Panc1 (cell line): ENCODE results near the gene PPP1R3F. TPM values are rescaled to one million over a fixed set of nuclear protein-coding genes. Genes with fewer than 3 reads are reported as not detected.

Source experiments
- ATAC-seq: fragments of 200-7000 bp; cut with Tn5 transposase; 2 replicates; pipeline ENCODE4 v1.9.1; 2020; ENCODE audit warnings: mild to moderate bottlenecking, moderate library complexity
- BruUV-seq: library from RNA; stranded (reverse); fragments of 400-500 nt; replicated peaks from 2 replicates; lab custom pipeline; 2021; lab: Mats Ljungman, UMichigan
- CTCF ChIA-PET: fragments of 300-600 bp; sonication (Branson Sonifier 250); formaldehyde crosslinking; loops from one replicate; lab custom pipeline; 2022; ENCODE audit warnings: antibody characterized with exemption; lab: Charles Lee
- POLR2A ChIA-PET: fragments of 300-600 bp; sonication (Branson Sonifier 250); formaldehyde crosslinking; loops from one replicate; lab custom pipeline; 2022; ENCODE audit warnings: antibody characterized with exemption; lab: Charles Lee
- DNase-seq: peaks from one replicate; pipeline ENCODE4 v3.0.0-alpha.2; 2010; ENCODE audit warnings: low read depth, low spot score
- H3K27ac ChIP-seq: 2 replicates; pipeline ENCODE4 v1.5.1; 2011; ENCODE audit warnings: mild to moderate bottlenecking, low read length, inconsistent platforms
- H3K27me3 ChIP-seq: fragments of 200-500 bp; sonication (Bioruptor generic); 2 replicates; pipeline ENCODE4 v1.6.0; 2014; ENCODE audit warnings: low read length, inconsistent platforms; ENCODE audit not compliant: control insufficient read depth, insufficient read depth
- H3K36me3 ChIP-seq: fragments of 200-500 bp; sonication (Bioruptor generic); 2 replicates; pipeline ENCODE4 v1.5.1; 2014; ENCODE audit warnings: inconsistent platforms, mild to moderate bottlenecking, low read length, moderate library complexity; ENCODE audit not compliant: control insufficient read depth, insufficient read depth
- H3K4me1 ChIP-seq: 2 replicates; pipeline ENCODE4 v1.5.1; 2011; ENCODE audit warnings: inconsistent platforms, mild to moderate bottlenecking, low read length, moderate library complexity; ENCODE audit not compliant: control insufficient read depth, insufficient read depth
- H3K4me3 ChIP-seq, 2 experiments: 2 replicates each; pipeline ENCODE4 v1.5.1; 2011 to 2012; ENCODE audit warnings: low read depth in 2 of 2, low read length in 2 of 2, mild to moderate bottlenecking in 2 of 2, inconsistent platforms in 1 of 2, moderate library complexity in 1 of 2
- H3K9me3 ChIP-seq: fragments of 200-500 bp; sonication (Bioruptor generic); 2 replicates; pipeline ENCODE4 v1.5.1; 2014; ENCODE audit warnings: low read depth, mild to moderate bottlenecking, inconsistent platforms, low read length, moderate library complexity; ENCODE audit not compliant: control insufficient read depth, insufficient read depth
- POLR2AphosphoS5 ChIP-seq: IDR thresholded peaks from 2 replicates; pipeline ENCODE4 v1.6.1; 2012; ENCODE audit warnings: mild to moderate bottlenecking, low read depth, low read length, moderate library complexity
- SIN3A ChIP-seq: IDR thresholded peaks from 2 replicates; pipeline ENCODE4 v1.6.1; 2012; ENCODE audit warnings: low read depth, mild to moderate bottlenecking, low read length, moderate library complexity, borderline replicate concordance; ENCODE audit not compliant: insufficient read depth
- TCF7L2 ChIP-seq: IDR thresholded peaks from 2 replicates; pipeline ENCODE4 v1.6.1; 2011; ENCODE audit warnings: mild to moderate bottlenecking, low read depth, low read length, inconsistent platforms
- in situ Hi-C: cut with HindIII; loops from 2 replicates; pipeline ENCODE4 v1.10.0; 2016; ENCODE audit warnings: low sequenced_read_pairs, low pct_unique_long_range_greater_than_20kb
- intact Hi-C: fragments of 100-400 bp; cut with micrococcal nuclease; formaldehyde crosslinking; loops from one replicate; pipeline ENCODE4 v1.10.0; 2022; ENCODE audit not compliant: unreplicated experiment
- total RNA-seq: library from RNA; stranded (reverse); gene quantifications from one replicate; pipeline ENCODE4 v1.2.1, GENCODE V29; 2021; ENCODE audit not compliant: unreplicated experiment
- TF ChIP-seq, protein P1 (sequence below), 2 experiments: IDR thresholded peaks; 2 replicates each; pipeline ENCODE4 v1.6.1; 2011 to 2012; ENCODE audit warnings: low read depth in 2 of 2, control low read depth in 1 of 2, low read length in 1 of 2, mild to moderate bottlenecking in 1 of 2, moderate library complexity in 1 of 2; ENCODE audit not compliant: insufficient read depth in 1 of 2
- TF ChIP-seq, protein P2 (sequence below): fragments of 450-650 bp; IDR thresholded peaks from 2 replicates; pipeline ENCODE4 v1.5.1; 2017; ENCODE audit warnings: mild to moderate bottlenecking

Gene PPP1R3F
- total RNA-seq, 1 experiment from 2014 or later, result 8.3 TPM

DNA sequence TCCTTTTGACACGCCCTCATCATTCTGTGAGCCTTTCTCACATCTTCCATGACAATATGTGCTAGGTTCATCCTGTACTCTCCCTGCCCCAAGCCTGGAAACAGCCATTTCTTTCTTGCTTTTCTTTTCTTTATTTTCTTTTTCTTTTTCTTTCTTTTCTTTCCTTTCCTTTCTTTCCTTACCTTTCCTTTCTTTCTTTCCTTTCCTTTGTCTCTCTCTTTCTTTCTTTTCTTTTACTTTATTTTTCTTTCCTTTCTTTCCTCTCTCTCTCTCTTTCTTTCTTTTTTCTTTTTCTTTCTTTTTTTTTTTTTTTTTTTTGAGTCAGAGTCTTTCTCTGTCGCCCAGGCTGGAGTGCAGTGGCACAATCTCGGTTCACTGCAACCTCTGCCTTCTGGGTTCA lies 14.6 kb downstream of the PPP1R3F start:
- no peak overlapping the region for H3K4me3 ChIP-seq
- no peaks in the 10 kb centered on the region; the same call in 1 of the 2 replicates for H3K4me1 ChIP-seq
- ATAC-seq (no peak), DNase-seq (no peak)
- TF ChIP-seq, protein P1, sequence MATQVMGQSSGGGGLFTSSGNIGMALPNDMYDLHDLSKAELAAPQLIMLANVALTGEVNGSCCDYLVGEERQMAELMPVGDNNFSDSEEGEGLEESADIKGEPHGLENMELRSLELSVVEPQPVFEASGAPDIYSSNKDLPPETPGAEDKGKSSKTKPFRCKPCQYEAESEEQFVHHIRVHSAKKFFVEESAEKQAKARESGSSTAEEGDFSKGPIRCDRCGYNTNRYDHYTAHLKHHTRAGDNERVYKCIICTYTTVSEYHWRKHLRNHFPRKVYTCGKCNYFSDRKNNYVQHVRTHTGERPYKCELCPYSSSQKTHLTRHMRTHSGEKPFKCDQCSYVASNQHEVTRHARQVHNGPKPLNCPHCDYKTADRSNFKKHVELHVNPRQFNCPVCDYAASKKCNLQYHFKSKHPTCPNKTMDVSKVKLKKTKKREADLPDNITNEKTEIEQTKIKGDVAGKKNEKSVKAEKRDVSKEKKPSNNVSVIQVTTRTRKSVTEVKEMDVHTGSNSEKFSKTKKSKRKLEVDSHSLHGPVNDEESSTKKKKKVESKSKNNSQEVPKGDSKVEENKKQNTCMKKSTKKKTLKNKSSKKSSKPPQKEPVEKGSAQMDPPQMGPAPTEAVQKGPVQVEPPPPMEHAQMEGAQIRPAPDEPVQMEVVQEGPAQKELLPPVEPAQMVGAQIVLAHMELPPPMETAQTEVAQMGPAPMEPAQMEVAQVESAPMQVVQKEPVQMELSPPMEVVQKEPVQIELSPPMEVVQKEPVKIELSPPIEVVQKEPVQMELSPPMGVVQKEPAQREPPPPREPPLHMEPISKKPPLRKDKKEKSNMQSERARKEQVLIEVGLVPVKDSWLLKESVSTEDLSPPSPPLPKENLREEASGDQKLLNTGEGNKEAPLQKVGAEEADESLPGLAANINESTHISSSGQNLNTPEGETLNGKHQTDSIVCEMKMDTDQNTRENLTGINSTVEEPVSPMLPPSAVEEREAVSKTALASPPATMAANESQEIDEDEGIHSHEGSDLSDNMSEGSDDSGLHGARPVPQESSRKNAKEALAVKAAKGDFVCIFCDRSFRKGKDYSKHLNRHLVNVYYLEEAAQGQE (IDR thresholded peaks at IDR 0.05; ENCODE audit: insufficient read depth in 1 of 2, low read depth in 2 of 2, low read length in 1 of 2), result no peak
- no peak for TF ChIP-seq SIN3A
- TF ChIP-seq POLR2AphosphoS5, result no peak
- CTCF ChIA-PET, result no interaction called here
- POLR2A ChIA-PET, result no interaction called here
- H3K9me3 ChIP-seq, result no peaks in the 10 kb centered on the region
- no peaks in the 10 kb centered on the region; the same call in 1 of the 2 replicates for H3K36me3 ChIP-seq
- no TSS peak for BruUV-seq
- in situ Hi-C loops, result no loop called here
- intact Hi-C loops, result no loop called here
- H3K27me3 ChIP-seq, result no peaks in the 10 kb centered on the region
- no peak overlapping the region for H3K27ac ChIP-seq

DNA sequence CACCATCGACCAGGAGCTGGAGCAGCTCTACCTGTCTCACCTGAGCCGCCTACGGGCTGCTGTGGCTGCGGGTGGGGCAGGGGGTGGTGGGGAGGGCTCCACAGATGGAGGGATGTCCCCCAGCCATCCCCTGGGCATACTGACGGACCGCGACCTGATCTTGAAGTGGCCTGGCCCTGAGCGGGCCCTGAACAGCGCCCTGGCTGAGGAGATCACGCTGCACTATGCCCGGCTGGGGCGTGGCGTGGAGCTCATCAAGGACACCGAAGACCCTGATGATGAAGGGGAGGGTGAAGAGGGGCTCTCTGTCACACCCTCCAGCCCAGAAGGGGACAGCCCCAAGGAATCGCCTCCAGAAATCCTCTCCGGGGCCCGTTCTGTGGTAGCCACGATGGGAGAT lies 16.5 kb downstream of the PPP1R3F start:
- ATAC-seq (no peak), DNase-seq (no peak)
- TF ChIP-seq TCF7L2 (no peak), POLR2AphosphoS5 (no peak)
- TF ChIP-seq, protein P1 (IDR thresholded peaks at IDR 0.05; ENCODE audit: insufficient read depth in 1 of 2, low read depth in 2 of 2, low read length in 1 of 2), result no peak
- TF ChIP-seq, protein P2, sequence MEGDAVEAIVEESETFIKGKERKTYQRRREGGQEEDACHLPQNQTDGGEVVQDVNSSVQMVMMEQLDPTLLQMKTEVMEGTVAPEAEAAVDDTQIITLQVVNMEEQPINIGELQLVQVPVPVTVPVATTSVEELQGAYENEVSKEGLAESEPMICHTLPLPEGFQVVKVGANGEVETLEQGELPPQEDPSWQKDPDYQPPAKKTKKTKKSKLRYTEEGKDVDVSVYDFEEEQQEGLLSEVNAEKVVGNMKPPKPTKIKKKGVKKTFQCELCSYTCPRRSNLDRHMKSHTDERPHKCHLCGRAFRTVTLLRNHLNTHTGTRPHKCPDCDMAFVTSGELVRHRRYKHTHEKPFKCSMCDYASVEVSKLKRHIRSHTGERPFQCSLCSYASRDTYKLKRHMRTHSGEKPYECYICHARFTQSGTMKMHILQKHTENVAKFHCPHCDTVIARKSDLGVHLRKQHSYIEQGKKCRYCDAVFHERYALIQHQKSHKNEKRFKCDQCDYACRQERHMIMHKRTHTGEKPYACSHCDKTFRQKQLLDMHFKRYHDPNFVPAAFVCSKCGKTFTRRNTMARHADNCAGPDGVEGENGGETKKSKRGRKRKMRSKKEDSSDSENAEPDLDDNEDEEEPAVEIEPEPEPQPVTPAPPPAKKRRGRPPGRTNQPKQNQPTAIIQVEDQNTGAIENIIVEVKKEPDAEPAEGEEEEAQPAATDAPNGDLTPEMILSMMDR, result no peak
- H3K36me3 ChIP-seq, result no peaks in the 10 kb centered on the region; the same call in 1 of the 2 replicates
- no peaks in the 10 kb centered on the region for H3K9me3 ChIP-seq
- CTCF ChIA-PET, result no interaction called here
- intact Hi-C loops (no loop called here), in situ Hi-C loops (no loop called here)
- no peaks in the 10 kb centered on the region for H3K4me1 ChIP-seq
- no peak overlapping the region for H3K27ac ChIP-seq
- no peaks in the 10 kb centered on the region for H3K27me3 ChIP-seq
- POLR2A ChIA-PET, result no interaction called here
- BruUV-seq, result no TSS peak
- no peak overlapping the region for H3K4me3 ChIP-seq
